Measurements from ENCODE around the gene GOSR2.

GRCh38 chr17:46894024-46894423 is 28.9 kb upstream of the GOSR2 start:
- TF ChIP-seq POLR2A (IDR thresholded peaks at IDR 0.05) (no peak), CTCF (IDR thresholded peaks at IDR 0.05) (no peak)
